Keratinocyte (primary cell): ENCODE data around the gene AGBL2. TPM values are rescaled to one million over a fixed set of nuclear protein-coding genes. Genes with fewer than 3 reads are reported as not detected.

Experiments used
- DNase-seq: peaks from one replicate; pipeline ENCODE4 v3.0.0-alpha.2; 2011; ENCODE audit warnings: low read depth, missing footprints, low spot score
- FAIRE-seq: peaks from 2 replicates; lab custom pipeline; 2011; peaks lifted over from hg19 to GRCh38; lab: Jason Lieb, UNC
- H2AFZ ChIP-seq: 2 replicates; pipeline ENCODE4 v1.6.0; 2012; ENCODE audit warnings: low read length, control low read depth, inconsistent platforms; ENCODE audit not compliant: control insufficient read depth
- H3K27ac ChIP-seq: 2 replicates; pipeline ENCODE4 v1.5.1; 2011; ENCODE audit warnings: low read length; ENCODE audit not compliant: control insufficient read depth, insufficient read depth
- H3K27me3 ChIP-seq: 3 replicates; pipeline ENCODE4 v1.6.0; 2011; ENCODE audit warnings: low read length; ENCODE audit not compliant: control insufficient read depth, insufficient read depth; ENCODE audit errors: extremely low read depth
- H3K36me3 ChIP-seq, 2 experiments: 2 replicates in 1 of 2; 3 replicates in 1 of 2; pipeline ENCODE4 v1.5.1; 2011; ENCODE audit warnings: low read length in 2 of 2, mild to moderate bottlenecking in 1 of 2; ENCODE audit not compliant: control insufficient read depth in 2 of 2, insufficient read depth in 2 of 2; ENCODE audit errors: extremely low read depth in 1 of 2
- H3K4me1 ChIP-seq: 3 replicates; pipeline ENCODE4 v1.5.1; 2011; ENCODE audit warnings: low read length; ENCODE audit not compliant: control insufficient read depth, insufficient read depth; ENCODE audit errors: extremely low read depth
- H3K4me2 ChIP-seq: 3 replicates; pipeline ENCODE4 v1.6.0; 2011; ENCODE audit warnings: low read depth, low read length; ENCODE audit not compliant: control insufficient read depth, insufficient read depth; ENCODE audit errors: extremely low read depth
- H3K4me3 ChIP-seq, 3 experiments: fragments of 200-600 bp in 1 of 3; sonication (generic) in 1 of 3; 2 replicates in 2 of 3; 3 replicates in 1 of 3; pipeline ENCODE4 v1.5.1; 2011 to 2016; ENCODE audit warnings: low read length in 3 of 3, mild to moderate bottlenecking in 3 of 3, control low read depth in 2 of 3, inconsistent platforms in 1 of 3, low read depth in 1 of 3, mixed read lengths in 1 of 3, mixed run types in 1 of 3, moderate library complexity in 1 of 3; ENCODE audit not compliant: control insufficient read depth in 2 of 3, insufficient read depth in 2 of 3; ENCODE audit errors: extremely low read depth in 1 of 3
- H3K79me2 ChIP-seq: 2 replicates; pipeline ENCODE4 v1.6.0; 2012; ENCODE audit warnings: low read length; ENCODE audit not compliant: control insufficient read depth, insufficient read depth
- H3K9ac ChIP-seq: 3 replicates; pipeline ENCODE4 v1.6.0; 2011; ENCODE audit warnings: low read length; ENCODE audit not compliant: control insufficient read depth, insufficient read depth; ENCODE audit errors: extremely low read depth
- H3K9me1 ChIP-seq: 3 replicates; pipeline ENCODE4 v1.6.0; 2011; ENCODE audit warnings: low read length; ENCODE audit not compliant: control insufficient read depth, insufficient read depth; ENCODE audit errors: extremely low read depth
- H3K9me3 ChIP-seq: 2 replicates; pipeline ENCODE4 v1.5.1; 2012; ENCODE audit warnings: low read depth, low read length; ENCODE audit not compliant: control insufficient read depth
- H4K20me1 ChIP-seq: 3 replicates; pipeline ENCODE4 v1.6.0; 2011; ENCODE audit warnings: low read length; ENCODE audit not compliant: control insufficient read depth, insufficient read depth; ENCODE audit errors: extremely low read depth
- EZH2 ChIP-seq: IDR thresholded peaks from one replicate; pipeline ENCODE4 v1.6.1; 2012; ENCODE audit warnings: inconsistent platforms, mild to moderate bottlenecking, low read length, moderate library complexity
- dilution Hi-C: fragments of 300-500 bp; cut with MboI; formaldehyde crosslinking; loops from one replicate; pipeline ENCODE4 v1.7.0; 2020; ENCODE audit warnings: low sequenced_read_pairs; ENCODE audit not compliant: extremely low pct_ligation_motif_present
- polyA plus RNA-seq, 5 experiments: library from polyadenylated mRNA; depleted of rRNA in 3 of 5; stranded (reverse) in 3 of 5; stranded (forward) in 1 of 5; unstranded in 1 of 5; fragments of >200 nt; gene quantifications; 1 replicate in 1 of 5; 2 replicates in 3 of 5; 3 replicates in 1 of 5; pipeline versions ENCODE4 v1.2.1 to v1.2.3, GENCODE V29; 2011 to 2012; ENCODE audit warnings: missing spikeins in 2 of 5, low read depth in 1 of 5, low replicate concordance in 1 of 5
- small RNA-seq, 3 experiments: library from RNA; depleted of rRNA; stranded (forward); fragments of <200 nt; gene quantifications; one replicate each; pipeline ENCODE3, GENCODE V24; 2012; ENCODE audit warnings: low read depth in 3 of 3, low replicate concordance in 1 of 3; ENCODE audit not compliant: insufficient read length in 3 of 3
- TF ChIP-seq, protein P1 (sequence below), 3 experiments: IDR thresholded peaks in 1 of 3; conservative IDR thresholded peaks in 1 of 3; optimal IDR thresholded peaks in 1 of 3; 2 replicates in 2 of 3; 3 replicates in 1 of 3; pipeline versions ENCODE3 to v1.5.1; 2011; ENCODE audit warnings: low read length in 3 of 3, mild to moderate bottlenecking in 3 of 3, moderate library complexity in 2 of 3, control low read depth in 1 of 3, inconsistent platforms in 1 of 3; ENCODE audit not compliant: insufficient read depth in 2 of 3; ENCODE audit errors: extremely low read depth in 1 of 3

Gene AGBL2
- polyA plus RNA-seq, 1 donor (not counting 4 experiments of a cell fraction or from before 2014, with no cell fraction given): 1.3 TPM

- dilution Hi-C loops: no loop called here
These were observed 105.5 kb downstream of the AGBL2 start for GRCh38 chr11:47609675-47610074.

More at GRCh38 chr11:47609675-47610074, 105.5 kb downstream of the AGBL2 start:
- Histone ChIP-seq H3K9me1 (no peaks in the 10 kb centered on the region), H3K36me3 (no peaks in the 10 kb centered on the region), H3K27me3 (no peaks in the 10 kb centered on the region), H3K9ac (no peak overlapping the region), H2AFZ (no peak overlapping the region), H3K4me3 (no peak overlapping the region), H4K20me1 (no peaks in the 10 kb centered on the region), H3K79me2 (no peaks in the 10 kb centered on the region), H3K27ac (no peak overlapping the region), H3K9me3 (no peaks in the 10 kb centered on the region), H3K4me1 (no peaks in the 10 kb centered on the region), H3K4me2 (no peak overlapping the region)
- DNase-seq (no peak), FAIRE-seq (no peak)
- no peak for TF ChIP-seq EZH2
- TF ChIP-seq, protein P1, sequence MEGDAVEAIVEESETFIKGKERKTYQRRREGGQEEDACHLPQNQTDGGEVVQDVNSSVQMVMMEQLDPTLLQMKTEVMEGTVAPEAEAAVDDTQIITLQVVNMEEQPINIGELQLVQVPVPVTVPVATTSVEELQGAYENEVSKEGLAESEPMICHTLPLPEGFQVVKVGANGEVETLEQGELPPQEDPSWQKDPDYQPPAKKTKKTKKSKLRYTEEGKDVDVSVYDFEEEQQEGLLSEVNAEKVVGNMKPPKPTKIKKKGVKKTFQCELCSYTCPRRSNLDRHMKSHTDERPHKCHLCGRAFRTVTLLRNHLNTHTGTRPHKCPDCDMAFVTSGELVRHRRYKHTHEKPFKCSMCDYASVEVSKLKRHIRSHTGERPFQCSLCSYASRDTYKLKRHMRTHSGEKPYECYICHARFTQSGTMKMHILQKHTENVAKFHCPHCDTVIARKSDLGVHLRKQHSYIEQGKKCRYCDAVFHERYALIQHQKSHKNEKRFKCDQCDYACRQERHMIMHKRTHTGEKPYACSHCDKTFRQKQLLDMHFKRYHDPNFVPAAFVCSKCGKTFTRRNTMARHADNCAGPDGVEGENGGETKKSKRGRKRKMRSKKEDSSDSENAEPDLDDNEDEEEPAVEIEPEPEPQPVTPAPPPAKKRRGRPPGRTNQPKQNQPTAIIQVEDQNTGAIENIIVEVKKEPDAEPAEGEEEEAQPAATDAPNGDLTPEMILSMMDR (optimal IDR thresholded peaks at IDR 0.05 in 1 of 3, IDR thresholded peaks at IDR 0.05 in 1 of 3, conservative IDR thresholded peaks at IDR 0.05 in 1 of 3; ENCODE audit: extremely low read depth in 1 of 3, insufficient read depth in 2 of 3, low read length in 3 of 3): no peak

Small RNA genes lying within 50 kb of the gene (small RNA-seq; reads per million reads assigned to genes)
- 0 reads per million in 3 experiments for gene RF00019

Other genes with a start within 250 kb of the AGBL2 start
- gene CELF1, start 162.2 kb downstream of the AGBL2 start, polyA plus RNA-seq: 90.9 to 110 TPM (median 100 TPM) in 3 replicates
- gene PTPMT1, start 149.8 kb downstream of the AGBL2 start, polyA plus RNA-seq: 64.9 to 78.1 TPM (median 74.4 TPM) in 3 replicates
- 14.0 to 17.1 TPM (median 15.4 TPM) in 3 replicates for gene KBTBD4, start 136.4 kb downstream of the AGBL2 start, polyA plus RNA-seq
- gene NDUFS3, start 136.3 kb downstream of the AGBL2 start, polyA plus RNA-seq: 102 to 119 TPM (median 107 TPM) in 3 replicates
- gene FAM180B, start 128.7 kb downstream of the AGBL2 start, polyA plus RNA-seq: 0.06 TPM in 1 of 3 replicates, not detected in the others
- 0.10 TPM in 1 of 3 replicates, not detected in the others for gene C1QTNF4, start 121.0 kb downstream of the AGBL2 start, polyA plus RNA-seq
- 153 to 232 TPM (median 185 TPM) in 3 replicates for gene MTCH2, start 72.8 kb downstream of the AGBL2 start, polyA plus RNA-seq
- 57.3 to 76.9 TPM (median 62.4 TPM) in 3 replicates for gene FNBP4, start 52.0 kb upstream of the AGBL2 start, polyA plus RNA-seq
- 16.6 to 26.6 TPM (median 16.6 TPM) in 3 replicates for gene NUP160, start 133.0 kb upstream of the AGBL2 start, polyA plus RNA-seq